ENCODE results near the gene UROC1. TPM values are rescaled to one million over a fixed set of nuclear protein-coding genes. Genes with fewer than 3 reads are reported as not detected.
A peak's percentile ranks its signal among the peaks of the same experiment; 100 is the strongest.

Gene UROC1
- total RNA-seq, 4 donors from 2014 or later = not detected

DNA sequence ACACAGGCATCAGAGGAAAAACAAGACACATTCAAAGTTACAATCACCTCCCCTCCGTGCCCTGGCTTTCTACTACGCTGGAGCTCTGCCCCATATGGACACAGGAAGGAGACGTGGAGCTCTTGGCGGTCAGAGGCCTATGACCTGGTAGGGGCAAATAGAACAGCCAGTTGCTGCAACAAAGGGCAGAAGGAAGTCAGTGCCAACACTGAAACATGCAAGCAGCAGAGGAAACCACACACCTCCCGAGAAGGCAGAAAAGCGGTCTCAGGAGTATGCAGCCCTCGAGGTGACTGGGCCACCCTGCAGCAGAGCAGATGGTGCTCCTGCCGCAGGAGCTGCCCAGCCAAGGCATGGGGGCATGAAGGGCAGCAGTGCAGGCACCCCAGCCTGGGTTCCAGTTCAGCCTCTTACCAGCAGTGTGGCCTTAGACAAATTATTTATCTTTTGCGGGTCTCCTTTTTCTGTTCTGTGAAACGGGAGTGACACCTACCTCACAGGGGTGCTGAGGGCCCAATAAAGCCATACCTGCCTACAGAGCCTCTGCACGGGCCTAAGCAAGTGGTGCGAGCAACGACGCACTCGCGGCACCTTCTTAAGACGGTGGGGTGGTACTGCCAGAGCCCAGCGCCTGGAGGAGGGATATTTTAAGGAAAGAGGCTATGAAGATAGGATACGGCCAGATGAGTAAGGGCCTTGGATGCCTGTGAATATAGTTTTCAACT is 50.5 kb downstream of the UROC1 start:
- H3K9me3 ChIP-seq = no peaks in the 10 kb centered on the region
- DNase-seq (ENCODE audit: low spot score in 2 of 2) = peak; percentile 27 to 52
- no peaks in the 10 kb centered on the region for H3K27me3 ChIP-seq
- H3K27ac ChIP-seq = no peak overlapping the region
- 90% methylated on average over 16 of the region's 19 CpGs for WGBS
- H3K4me1 ChIP-seq = peaks cover 22% of the 10 kb centered on the region
- peaks cover 90% of the 10 kb centered on the region for H3K36me3 ChIP-seq
- H3K4me3 ChIP-seq = no peak overlapping the region
- TF ChIP-seq, protein P1, sequence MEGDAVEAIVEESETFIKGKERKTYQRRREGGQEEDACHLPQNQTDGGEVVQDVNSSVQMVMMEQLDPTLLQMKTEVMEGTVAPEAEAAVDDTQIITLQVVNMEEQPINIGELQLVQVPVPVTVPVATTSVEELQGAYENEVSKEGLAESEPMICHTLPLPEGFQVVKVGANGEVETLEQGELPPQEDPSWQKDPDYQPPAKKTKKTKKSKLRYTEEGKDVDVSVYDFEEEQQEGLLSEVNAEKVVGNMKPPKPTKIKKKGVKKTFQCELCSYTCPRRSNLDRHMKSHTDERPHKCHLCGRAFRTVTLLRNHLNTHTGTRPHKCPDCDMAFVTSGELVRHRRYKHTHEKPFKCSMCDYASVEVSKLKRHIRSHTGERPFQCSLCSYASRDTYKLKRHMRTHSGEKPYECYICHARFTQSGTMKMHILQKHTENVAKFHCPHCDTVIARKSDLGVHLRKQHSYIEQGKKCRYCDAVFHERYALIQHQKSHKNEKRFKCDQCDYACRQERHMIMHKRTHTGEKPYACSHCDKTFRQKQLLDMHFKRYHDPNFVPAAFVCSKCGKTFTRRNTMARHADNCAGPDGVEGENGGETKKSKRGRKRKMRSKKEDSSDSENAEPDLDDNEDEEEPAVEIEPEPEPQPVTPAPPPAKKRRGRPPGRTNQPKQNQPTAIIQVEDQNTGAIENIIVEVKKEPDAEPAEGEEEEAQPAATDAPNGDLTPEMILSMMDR (IDR thresholded peaks at IDR 0.05) = no peak
- TF ChIP-seq POLR2A (IDR thresholded peaks at IDR 0.05) (no peak), POLR2AphosphoS5 (IDR thresholded peaks at IDR 0.05) (no peak), EP300 (IDR thresholded peaks at IDR 0.05) (no peak)

DNA sequence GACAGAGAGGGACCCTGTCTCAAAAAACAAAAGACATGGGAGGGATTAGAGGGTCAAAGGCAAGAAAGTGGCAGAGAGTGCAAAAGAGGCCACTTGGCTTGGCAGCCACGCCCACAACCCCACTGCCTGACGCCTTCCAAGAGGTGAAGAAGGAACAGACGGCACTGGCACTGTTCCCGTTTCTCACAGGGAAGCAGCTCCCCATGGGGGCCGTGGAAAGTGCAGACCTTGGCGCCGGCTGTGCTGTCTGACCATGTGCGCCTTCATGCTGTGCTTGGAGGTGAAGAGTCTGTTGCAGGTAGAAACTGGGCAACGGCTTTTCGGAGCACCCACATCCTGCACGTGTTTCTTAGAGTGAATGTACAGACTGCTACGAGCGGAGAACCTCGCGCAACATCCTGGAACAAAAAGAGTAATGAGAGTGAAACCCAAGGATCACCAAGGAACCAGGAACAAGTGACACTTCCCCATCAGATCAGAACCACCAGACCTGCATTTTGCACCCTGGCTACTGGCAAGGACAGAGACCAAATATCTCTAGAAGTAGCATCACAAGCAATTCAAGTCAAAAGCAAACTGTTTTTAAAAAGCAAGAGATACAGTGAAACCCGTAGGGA is 51.5 kb downstream of the UROC1 start:
- WGBS = 80% methylated on average over 15 of the region's 16 CpGs
- Histone ChIP-seq H3K27ac (no peak overlapping the region), H3K36me3 (peaks cover 100% of the 10 kb centered on the region), H3K4me1 (peaks cover 13% of the 10 kb centered on the region), H3K9me3 (no peaks in the 10 kb centered on the region), H3K27me3 (no peaks in the 10 kb centered on the region), H3K4me3 (no peak overlapping the region)
- TF ChIP-seq EP300 (IDR thresholded peaks at IDR 0.05) (no peak), POLR2AphosphoS5 (IDR thresholded peaks at IDR 0.05) (no peak), POLR2A (IDR thresholded peaks at IDR 0.05) (no peak)
- TF ChIP-seq, protein P1 (IDR thresholded peaks at IDR 0.05) = no peak
- DNase-seq (ENCODE audit: low spot score in 2 of 2) = peak; percentile 52 to 76

DNA sequence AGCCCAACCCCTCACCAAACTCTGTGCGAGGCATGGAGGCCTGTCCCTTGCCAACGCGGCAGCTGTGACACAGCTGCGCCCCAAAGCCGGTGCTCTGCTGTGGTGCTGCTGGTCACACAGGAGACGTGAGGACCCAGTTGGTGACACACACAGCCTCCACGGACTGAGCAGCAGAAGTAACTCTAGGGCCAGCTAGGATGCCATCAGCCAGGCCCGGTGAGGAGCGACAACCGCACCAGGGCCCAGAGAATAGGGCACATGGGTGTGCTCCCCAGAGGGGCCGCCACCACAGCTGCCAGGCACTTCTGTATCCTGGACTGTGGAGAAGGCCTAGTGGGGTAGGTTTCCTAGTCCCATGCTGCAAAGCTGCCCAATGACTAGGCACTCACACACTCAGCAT is 52.6 kb downstream of the UROC1 start:
- WGBS = 86% methylated on average over 6 of the region's 11 CpGs
- H3K36me3 ChIP-seq = peaks cover 100% of the 10 kb centered on the region
- H3K27ac ChIP-seq = no peak overlapping the region
- no peak for TF ChIP-seq POLR2A (IDR thresholded peaks at IDR 0.05)
- TF ChIP-seq EP300 (IDR thresholded peaks at IDR 0.05) = no peak
- TF ChIP-seq POLR2AphosphoS5 (IDR thresholded peaks at IDR 0.05) = no peak
- TF ChIP-seq, protein P1 (IDR thresholded peaks at IDR 0.05) = no peak
- H3K27me3 ChIP-seq = no peaks in the 10 kb centered on the region
- H3K4me1 ChIP-seq = peaks cover 13% of the 10 kb centered on the region
- no peaks in the 10 kb centered on the region for H3K9me3 ChIP-seq
- H3K4me3 ChIP-seq = no peak overlapping the region
- peak in 1 of 2 donors; percentile 42 for DNase-seq (ENCODE audit: low spot score in 2 of 2)

DNA sequence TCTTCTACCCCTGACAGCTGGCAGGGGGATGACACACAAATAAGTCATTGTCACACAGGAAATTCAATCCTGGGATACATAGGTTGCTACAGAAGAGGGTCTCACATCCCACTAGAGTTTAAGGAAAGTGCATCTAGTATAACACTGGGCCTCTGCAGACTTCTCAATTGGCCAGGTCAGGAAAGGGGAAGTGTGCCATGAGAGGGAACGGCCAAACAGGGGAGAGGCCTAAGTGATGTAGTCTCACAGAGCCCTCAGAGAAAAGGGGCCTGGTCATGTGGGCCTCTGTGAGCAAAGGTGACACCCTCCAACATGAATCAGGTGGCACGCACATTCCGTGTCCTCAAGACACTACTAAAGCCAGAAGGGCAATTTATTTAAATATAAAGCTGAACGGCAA is 53.1 kb downstream of the UROC1 start:
- WGBS = 84% methylated on average over 4 of the region's 4 CpGs
- Histone ChIP-seq H3K36me3 (peaks cover 100% of the 10 kb centered on the region), H3K27me3 (no peaks in the 10 kb centered on the region), H3K9me3 (no peaks in the 10 kb centered on the region), H3K4me3 (no peak overlapping the region), H3K27ac (no peak overlapping the region), H3K4me1 (peaks cover 13% of the 10 kb centered on the region)
- TF ChIP-seq, protein P1 (IDR thresholded peaks at IDR 0.05) = no peak
- TF ChIP-seq EP300 (IDR thresholded peaks at IDR 0.05) (no peak), POLR2A (IDR thresholded peaks at IDR 0.05) (no peak), POLR2AphosphoS5 (IDR thresholded peaks at IDR 0.05) (no peak)
- DNase-seq (ENCODE audit: low spot score in 2 of 2) = peak in 1 of 2 donors; percentile 29

DNA sequence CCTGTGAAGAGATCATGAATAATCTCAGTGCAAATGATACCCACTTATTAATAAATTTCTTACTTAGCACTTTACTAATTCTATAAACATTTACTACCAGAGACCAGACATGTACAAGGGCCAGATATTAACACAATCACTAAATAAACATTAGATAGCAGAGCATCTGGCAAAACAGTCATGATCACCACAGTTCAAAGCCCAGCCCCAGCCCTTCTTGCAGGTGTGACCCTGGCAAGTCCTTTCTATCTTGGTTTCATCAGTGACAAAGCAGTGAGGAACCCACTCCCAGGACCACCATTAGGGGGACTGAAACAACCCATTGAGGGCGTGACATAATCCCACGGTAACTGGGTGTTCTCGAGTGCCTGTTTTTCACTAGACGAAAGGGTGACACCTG is 53.5 kb downstream of the UROC1 start:
- Histone ChIP-seq H3K27me3 (no peaks in the 10 kb centered on the region), H3K36me3 (peaks cover 100% of the 10 kb centered on the region), H3K4me1 (peaks cover 13% of the 10 kb centered on the region), H3K4me3 (no peak overlapping the region), H3K9me3 (no peaks in the 10 kb centered on the region), H3K27ac (no peak overlapping the region)
- no CpG with 5 or more reads among the region's 4 CpGs for WGBS
- DNase-seq (ENCODE audit: low spot score in 2 of 2) = peak; percentile 6 to 15
- no peak for TF ChIP-seq POLR2A (IDR thresholded peaks at IDR 0.05)
- TF ChIP-seq, protein P1 (IDR thresholded peaks at IDR 0.05) = no peak
- no peak for TF ChIP-seq POLR2AphosphoS5 (IDR thresholded peaks at IDR 0.05)
- no peak for TF ChIP-seq EP300 (IDR thresholded peaks at IDR 0.05)
